ENCODE measurements around the gene CEP350. TPM values are rescaled to one million over a fixed set of nuclear protein-coding genes. Genes with fewer than 3 reads are reported as not detected.

The CEP350 gene
- total and polyA plus RNA-seq, 12 donors = 4.1 to 71.4 (median 42.4) TPM

DNA sequence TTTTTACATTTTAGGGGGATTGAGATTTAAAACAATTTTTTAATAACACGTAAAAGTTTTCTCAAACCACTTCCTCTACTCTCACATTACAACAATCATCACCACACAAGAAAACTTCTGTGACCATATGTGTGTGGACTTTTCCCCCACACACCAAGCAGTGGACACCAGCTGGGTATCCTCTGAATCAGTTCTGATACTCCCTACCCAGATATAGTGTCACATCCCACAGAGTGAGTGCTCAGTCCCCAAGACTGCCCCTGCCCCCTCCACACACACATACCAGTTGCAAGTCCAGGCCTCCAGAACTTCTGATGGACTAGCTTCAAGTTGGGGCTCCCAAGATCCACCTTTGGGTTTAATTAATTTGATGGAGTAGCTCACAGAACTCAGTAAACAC lies 146.8 kb downstream of the CEP350 start:
- no peak for DNase-seq
- H3K36me3 ChIP-seq (replicated peaks in 1 of 2) = peaks cover 0 to 49% of the 10 kb centered on the region in 2 donors
- intact Hi-C loops (cut with DNase I) = no loop called here
- H3K4me3 ChIP-seq = no peak overlapping the region
- TF ChIP-seq, protein P1, sequence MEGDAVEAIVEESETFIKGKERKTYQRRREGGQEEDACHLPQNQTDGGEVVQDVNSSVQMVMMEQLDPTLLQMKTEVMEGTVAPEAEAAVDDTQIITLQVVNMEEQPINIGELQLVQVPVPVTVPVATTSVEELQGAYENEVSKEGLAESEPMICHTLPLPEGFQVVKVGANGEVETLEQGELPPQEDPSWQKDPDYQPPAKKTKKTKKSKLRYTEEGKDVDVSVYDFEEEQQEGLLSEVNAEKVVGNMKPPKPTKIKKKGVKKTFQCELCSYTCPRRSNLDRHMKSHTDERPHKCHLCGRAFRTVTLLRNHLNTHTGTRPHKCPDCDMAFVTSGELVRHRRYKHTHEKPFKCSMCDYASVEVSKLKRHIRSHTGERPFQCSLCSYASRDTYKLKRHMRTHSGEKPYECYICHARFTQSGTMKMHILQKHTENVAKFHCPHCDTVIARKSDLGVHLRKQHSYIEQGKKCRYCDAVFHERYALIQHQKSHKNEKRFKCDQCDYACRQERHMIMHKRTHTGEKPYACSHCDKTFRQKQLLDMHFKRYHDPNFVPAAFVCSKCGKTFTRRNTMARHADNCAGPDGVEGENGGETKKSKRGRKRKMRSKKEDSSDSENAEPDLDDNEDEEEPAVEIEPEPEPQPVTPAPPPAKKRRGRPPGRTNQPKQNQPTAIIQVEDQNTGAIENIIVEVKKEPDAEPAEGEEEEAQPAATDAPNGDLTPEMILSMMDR (IDR thresholded peaks at IDR 0.05) = no peak
- no peak for TF ChIP-seq POLR2A (IDR thresholded peaks at IDR 0.05)
- no peak overlapping the region for H3K27ac ChIP-seq
- H3K27me3 ChIP-seq = no peaks in the 10 kb centered on the region
- WGBS, 4 donors = 84 to 91% (median 89%) methylated on average over 1 of the region's 1 CpG
- no peaks in the 10 kb centered on the region for H3K9me3 ChIP-seq (replicated peaks in 1 of 3)
- H3K4me1 ChIP-seq (replicated peaks in 1 of 2) = no peaks in the 10 kb centered on the region

DNA sequence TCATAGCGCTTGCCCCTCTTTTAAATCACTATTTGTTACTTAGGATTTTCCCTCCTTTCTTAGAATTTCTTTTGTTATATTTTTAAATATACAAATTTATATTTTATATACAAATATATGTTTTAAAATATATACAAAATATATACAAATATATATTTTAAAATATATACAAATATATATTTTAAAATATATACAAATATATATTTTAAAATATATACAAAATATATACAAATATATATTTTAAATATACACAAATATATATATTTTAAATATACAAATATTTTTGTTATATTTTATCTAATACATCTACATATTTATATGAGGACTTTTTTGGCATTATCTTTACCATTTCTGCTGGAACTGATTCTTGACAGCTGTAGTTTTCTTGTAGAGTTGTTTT lies 149.2 kb downstream of the CEP350 start:
- TF ChIP-seq, protein P1 (IDR thresholded peaks at IDR 0.05) = no peak
- TF ChIP-seq POLR2A (IDR thresholded peaks at IDR 0.05) = no peak
- no peaks in the 10 kb centered on the region for H3K4me1 ChIP-seq (replicated peaks in 1 of 2)
- H3K27ac ChIP-seq = no peak overlapping the region
- no peaks in the 10 kb centered on the region for H3K27me3 ChIP-seq
- no peak overlapping the region for H3K4me3 ChIP-seq
- DNase-seq = no peak
- intact Hi-C loops (cut with DNase I) = no loop called here
- H3K36me3 ChIP-seq (replicated peaks in 1 of 2) = peaks cover 0 to 28% of the 10 kb centered on the region in 2 donors
- H3K9me3 ChIP-seq (replicated peaks in 1 of 3) = no peaks in the 10 kb centered on the region
- 92 to 100% (median 99%) methylated on average over 1 of the region's 1 CpG for WGBS, 4 donors

DNA sequence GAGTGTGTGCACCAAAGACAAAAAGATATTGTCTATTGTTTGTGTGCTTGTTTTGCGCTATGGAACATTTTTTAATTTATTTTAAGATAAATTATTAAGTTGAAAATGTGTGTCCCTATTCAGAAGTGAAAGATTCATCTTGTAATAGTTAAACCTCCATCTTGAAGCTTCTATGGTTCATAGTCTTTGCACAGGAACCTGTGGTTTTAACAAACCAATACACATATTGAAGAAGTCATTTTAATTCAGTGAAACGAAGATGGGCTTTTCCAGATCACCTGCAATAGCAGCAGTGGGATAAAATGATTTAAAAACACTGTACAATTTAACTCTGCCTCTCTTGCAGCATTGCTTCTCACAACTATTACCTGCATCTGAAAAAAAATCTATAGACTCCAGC lies 157.5 kb downstream of the CEP350 start:
- 91 to 97% (median 93%) methylated on average over 2 of the region's 2 CpGs for WGBS, 4 donors

DNA sequence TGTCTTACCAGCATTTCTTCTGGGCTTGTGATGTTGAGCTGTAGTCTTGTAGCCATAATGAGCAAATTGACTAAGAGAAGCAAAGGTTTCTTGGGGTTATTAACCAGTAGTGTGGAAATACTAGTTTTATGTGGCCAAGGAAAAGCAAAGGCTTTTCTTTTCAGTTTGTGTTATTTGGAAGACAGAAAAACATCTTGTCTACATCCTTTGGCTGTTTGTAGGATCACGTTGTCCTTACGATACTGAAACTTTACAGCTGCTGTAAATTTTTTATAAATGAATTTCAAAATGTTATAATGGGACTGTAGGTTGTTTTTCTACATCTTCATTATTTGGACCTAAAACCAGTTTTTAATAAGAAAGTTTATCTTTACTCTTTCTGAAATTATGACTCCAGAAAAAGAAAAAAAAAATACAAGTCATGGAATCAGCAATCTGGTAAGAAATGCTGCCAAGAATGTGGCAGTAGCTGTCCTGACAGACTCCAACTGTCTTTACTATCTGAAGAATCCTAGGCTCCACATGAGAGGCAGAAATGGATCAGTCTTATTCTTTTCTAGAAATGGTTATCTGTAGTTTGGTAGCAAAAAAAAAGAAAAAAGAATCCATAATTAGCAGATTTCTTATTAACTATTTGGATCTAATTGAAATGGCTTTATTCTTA lies 158.5 kb downstream of the CEP350 start:
- DNase-seq = no peak
- Histone ChIP-seq H3K4me3 (no peak overlapping the region), H3K36me3 (replicated peaks in 1 of 2) (peaks cover 0 to 29% of the 10 kb centered on the region in 2 donors), H3K4me1 (replicated peaks in 1 of 2) (peaks cover 7% of the 10 kb centered on the region in 2 donors), H3K9me3 (replicated peaks in 1 of 3) (no peaks in the 10 kb centered on the region), H3K27me3 (no peaks in the 10 kb centered on the region), H3K27ac (no peak overlapping the region)
- intact Hi-C loops (cut with DNase I) = no loop called here
- TF ChIP-seq POLR2A (IDR thresholded peaks at IDR 0.05) = no peak
- TF ChIP-seq, protein P1 (IDR thresholded peaks at IDR 0.05) = no peak
- 75 to 84% (median 79%) methylated on average over 2 of the region's 2 CpGs for WGBS, 4 donors

More for the DNA sequence above, 157.5 kb downstream of the CEP350 start:
- Histone ChIP-seq H3K27me3 (no peaks in the 10 kb centered on the region), H3K27ac (peak overlapping the region in 1 of 5 donors; percentile 2), H3K4me3 (no peak overlapping the region), H3K9me3 (replicated peaks in 1 of 3) (no peaks in the 10 kb centered on the region), H3K36me3 (replicated peaks in 1 of 2) (peaks cover 0 to 29% of the 10 kb centered on the region in 2 donors), H3K4me1 (replicated peaks in 1 of 2) (peaks cover 2 to 3% of the 10 kb centered on the region in 2 donors)
- DNase-seq = no peak
- intact Hi-C loops (cut with DNase I) = no loop called here
- TF ChIP-seq, protein P1 (IDR thresholded peaks at IDR 0.05) = no peak
- TF ChIP-seq POLR2A (IDR thresholded peaks at IDR 0.05) = no peak

Data from adrenal gland (tissue), 12 donors.